ENCODE measurements around the gene KCNQ1.

DNA sequence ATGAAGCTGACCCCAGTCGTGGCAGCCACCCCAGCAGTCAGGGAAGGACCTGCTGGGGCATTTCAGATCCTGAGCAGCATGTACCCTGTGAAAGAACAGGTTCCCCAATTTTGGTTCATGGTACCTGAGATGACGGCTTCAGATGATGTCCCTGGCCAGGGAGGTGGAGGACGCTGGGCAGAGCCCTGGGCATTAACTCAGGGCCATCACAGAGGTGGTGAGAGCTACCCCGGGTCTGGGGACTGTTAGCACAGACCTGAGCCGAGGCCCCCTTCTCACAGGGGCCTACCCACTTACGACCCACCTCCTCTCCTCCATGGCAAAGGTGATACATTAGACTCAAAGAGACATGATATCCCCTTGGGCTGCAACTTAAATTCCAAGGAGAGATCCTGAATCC, 372.6 kb downstream of the KCNQ1 start:
- TF ChIP-seq POLR2AphosphoS5 (IDR thresholded peaks at IDR 0.05): no peak
- no peak for TF ChIP-seq CTCF (IDR thresholded peaks at IDR 0.05)
